IPS-18a (cell line): ENCODE results near the gene CCR2.

Experiments used
- H3K27ac ChIP-seq: one replicate; pipeline ENCODE4 v1.5.1; 2013; ENCODE audit warnings: low read length
- H3K27me3 ChIP-seq: one replicate; pipeline ENCODE4 v1.6.1; 2013; ENCODE audit warnings: mild to moderate bottlenecking, low read length; ENCODE audit not compliant: control insufficient read depth, insufficient read depth
- H3K36me3 ChIP-seq: one replicate; pipeline ENCODE4 v1.6.1; 2013; ENCODE audit warnings: low read depth, low read length; ENCODE audit not compliant: control insufficient read depth
- H3K4me1 ChIP-seq: one replicate; pipeline ENCODE4 v1.6.1; 2013; ENCODE audit warnings: low read depth, low read length; ENCODE audit not compliant: control insufficient read depth
- H3K4me3 ChIP-seq: one replicate; pipeline ENCODE4 v1.5.1; 2013; ENCODE audit warnings: low read length
- H3K9ac ChIP-seq: one replicate; pipeline ENCODE4 v1.6.1; 2013; ENCODE audit warnings: mild to moderate bottlenecking, low read length, moderate library complexity
- H3K9me3 ChIP-seq: one replicate; pipeline ENCODE4 v1.6.1; 2013; ENCODE audit warnings: low read depth, low read length; ENCODE audit not compliant: control insufficient read depth

The CCR2 gene

GRCh38 chr3:46370839-46371518, 17.1 kb downstream of the CCR2 start, which contains the start of gene CCR5:
TSS of gene CCR5 (plus strand) at chr3:46370946. CDS start at chr3:46372903, 1,957 bp downstream.
- Histone ChIP-seq H3K9me3 (no peaks in the 10 kb centered on the region), H3K4me3 (no peak within 1 kb of the TSS), H3K27me3 (no peaks in the 10 kb centered on the region), H3K9ac (no peak within 1 kb of the TSS), H3K36me3 (no peaks in the 10 kb centered on the region), H3K27ac (no peak within 1 kb of the TSS), H3K4me1 (peaks cover 4% of the 10 kb centered on the region)

GRCh38 chr3:46371519-46372340, 17.8 kb downstream of the CCR2 start:
- Histone ChIP-seq H3K27ac (no peak overlapping the region), H3K4me1 (peaks cover 4% of the 10 kb centered on the region)

GRCh38 chr3:46372492-46373359, 18.8 kb downstream of the CCR2 start:
- Histone ChIP-seq H3K4me1 (peaks cover 4% of the 10 kb centered on the region), H3K4me3 (no peak overlapping the region), H3K9me3 (no peaks in the 10 kb centered on the region), H3K27me3 (no peaks in the 10 kb centered on the region), H3K27ac (no peak overlapping the region), H3K9ac (no peak overlapping the region), H3K36me3 (no peaks in the 10 kb centered on the region)

More at GRCh38 chr3:46371519-46372340, 17.8 kb downstream of the CCR2 start:
- Histone ChIP-seq H3K27me3 (no peaks in the 10 kb centered on the region), H3K9me3 (no peaks in the 10 kb centered on the region), H3K9ac (no peak overlapping the region), H3K4me3 (no peak overlapping the region), H3K36me3 (no peaks in the 10 kb centered on the region)

- H3K4me1 ChIP-seq: peaks cover 4% of the 10 kb centered on the region
- H3K27me3 ChIP-seq: no peaks in the 10 kb centered on the region
- H3K36me3 ChIP-seq: no peaks in the 10 kb centered on the region
- no peak overlapping the region for H3K9ac ChIP-seq
- H3K27ac ChIP-seq: no peak overlapping the region
- H3K9me3 ChIP-seq: no peaks in the 10 kb centered on the region
- H3K4me3 ChIP-seq: no peak overlapping the region
Observed at GRCh38 chr3:46374755-46375154, 20.8 kb downstream of the CCR2 start.

GRCh38 chr3:46375218-46375617, 21.3 kb downstream of the CCR2 start:
- no peaks in the 10 kb centered on the region for H3K36me3 ChIP-seq
- no peak overlapping the region for H3K4me3 ChIP-seq
- no peaks in the 10 kb centered on the region for H3K9me3 ChIP-seq
- H3K9ac ChIP-seq: no peak overlapping the region
- no peak overlapping the region for H3K27ac ChIP-seq
- peaks cover 4% of the 10 kb centered on the region for H3K4me1 ChIP-seq
- H3K27me3 ChIP-seq: no peaks in the 10 kb centered on the region

- Histone ChIP-seq H3K27me3 (no peaks in the 10 kb centered on the region), H3K4me1 (peaks cover 9% of the 10 kb centered on the region), H3K9me3 (no peaks in the 10 kb centered on the region), H3K27ac (no peak overlapping the region), H3K4me3 (no peak overlapping the region), H3K9ac (no peak overlapping the region), H3K36me3 (no peaks in the 10 kb centered on the region)
Observed at GRCh38 chr3:46375814-46376213, 21.9 kb downstream of the CCR2 start.

- no peak overlapping the region for H3K27ac ChIP-seq
- H3K4me1 ChIP-seq: peaks cover 9% of the 10 kb centered on the region
- no peaks in the 10 kb centered on the region for H3K36me3 ChIP-seq
- no peaks in the 10 kb centered on the region for H3K27me3 ChIP-seq
- no peak overlapping the region for H3K4me3 ChIP-seq
- H3K9ac ChIP-seq: no peak overlapping the region
- no peaks in the 10 kb centered on the region for H3K9me3 ChIP-seq
Observed at GRCh38 chr3:46378426-46378942, 24.6 kb downstream of the CCR2 start.

GRCh38 chr3:46380471-46381221, 26.7 kb downstream of the CCR2 start:
- Histone ChIP-seq H3K4me1 (peaks cover 8% of the 10 kb centered on the region), H3K36me3 (no peaks in the 10 kb centered on the region), H3K27ac (no peak overlapping the region), H3K4me3 (no peak overlapping the region), H3K9me3 (no peaks in the 10 kb centered on the region), H3K9ac (no peak overlapping the region), H3K27me3 (no peaks in the 10 kb centered on the region)

GRCh38 chr3:46381625-46382024, 27.7 kb downstream of the CCR2 start:
- Histone ChIP-seq H3K9me3 (no peaks in the 10 kb centered on the region), H3K27me3 (no peaks in the 10 kb centered on the region), H3K4me3 (no peak overlapping the region), H3K4me1 (peaks cover 5% of the 10 kb centered on the region), H3K9ac (no peak overlapping the region), H3K36me3 (no peaks in the 10 kb centered on the region), H3K27ac (no peak overlapping the region)

GRCh38 chr3:46383211-46383950, 29.5 kb downstream of the CCR2 start:
- Histone ChIP-seq H3K27ac (no peak overlapping the region), H3K36me3 (no peaks in the 10 kb centered on the region), H3K4me1 (peaks cover 5% of the 10 kb centered on the region), H3K27me3 (no peaks in the 10 kb centered on the region), H3K4me3 (no peak overlapping the region), H3K9ac (no peak overlapping the region), H3K9me3 (no peaks in the 10 kb centered on the region)
